ENCODE results near the gene ZNF157.
A peak's percentile ranks its signal among the peaks of the same experiment; 100 is the strongest.
"Not testable (repeated sequence)": the region's sequence is repeated elsewhere in the genome, so short reads cannot be mapped to it uniquely, and the experiment has no call there.

The ZNF157 gene

GRCh38 chrX:47370278-47370677, at the start of gene ZNF157:
ZNF157 (plus strand) TSS chrX:47370578; CDS start chrX:47370669, 91 bp downstream.
- H3K9ac ChIP-seq, result no peak within 1 kb of the TSS
- no peaks in the 10 kb centered on the region for H3K27me3 ChIP-seq (ENCODE audit: control insufficient read depth, insufficient read depth, low read length)
- no peak within 1 kb of the TSS for H2AFZ ChIP-seq
- H3K4me2 ChIP-seq (ENCODE audit: low read length), result no peak within 1 kb of the TSS
- H3K4me3 ChIP-seq (ENCODE audit: low read depth, low read length), result no peak within 1 kb of the TSS
- TF ChIP-seq CTCF (IDR thresholded peaks at IDR 0.05), result no peak
- H3K27ac ChIP-seq, result no peak within 1 kb of the TSS
- H3K36me3 ChIP-seq (ENCODE audit: control insufficient read depth, insufficient read depth, low read length), result no peaks in the 10 kb centered on the region
- no peaks in the 10 kb centered on the region for H3K9me3 ChIP-seq (ENCODE audit: control insufficient read depth, low read length)
- no peaks in the 10 kb centered on the region for H3K79me2 ChIP-seq
- no peaks in the 10 kb centered on the region for H3K4me1 ChIP-seq

GRCh38 chrX:47321386-47321785, 49.0 kb upstream of the ZNF157 start:
- Histone ChIP-seq H3K36me3 (ENCODE audit: control insufficient read depth, insufficient read depth, low read length) (no peaks in the 10 kb centered on the region), H3K9me3 (ENCODE audit: control insufficient read depth, low read length) (no peaks in the 10 kb centered on the region), H3K27ac (no peak overlapping the region), H2AFZ (peak overlapping the region; percentile 84), H3K4me3 (ENCODE audit: low read depth, low read length) (no peak overlapping the region), H3K79me2 (no peaks in the 10 kb centered on the region), H3K9ac (no peak overlapping the region), H3K4me2 (ENCODE audit: low read length) (no peak overlapping the region), H3K27me3 (ENCODE audit: control insufficient read depth, insufficient read depth, low read length) (no peaks in the 10 kb centered on the region), H3K4me1 (no peaks in the 10 kb centered on the region)
- TF ChIP-seq CTCF (IDR thresholded peaks at IDR 0.05), result no peak

- H3K27ac ChIP-seq, result no peak overlapping the region
- H3K36me3 ChIP-seq (ENCODE audit: control insufficient read depth, insufficient read depth, low read length), result no peaks in the 10 kb centered on the region
- H3K9me3 ChIP-seq (ENCODE audit: control insufficient read depth, low read length), result no peaks in the 10 kb centered on the region
- TF ChIP-seq CTCF (IDR thresholded peaks at IDR 0.05), result no peak
- H3K4me3 ChIP-seq (ENCODE audit: low read depth, low read length), result no peak overlapping the region
- no peak overlapping the region for H3K9ac ChIP-seq
- H3K4me2 ChIP-seq (ENCODE audit: low read length), result no peak overlapping the region
- no peaks in the 10 kb centered on the region for H3K27me3 ChIP-seq (ENCODE audit: control insufficient read depth, insufficient read depth, low read length)
- H3K4me1 ChIP-seq, result no peaks in the 10 kb centered on the region
- H2AFZ ChIP-seq, result peak overlapping the region; percentile 84
- no peaks in the 10 kb centered on the region for H3K79me2 ChIP-seq
These were observed 48.5 kb upstream of the ZNF157 start for GRCh38 chrX:47321823-47322371.

GRCh38 chrX:47327902-47328301, 42.5 kb upstream of the ZNF157 start:
- no peak overlapping the region for H3K9ac ChIP-seq
- H3K4me2 ChIP-seq (ENCODE audit: low read length), result no peak overlapping the region
- no peak overlapping the region for H3K4me3 ChIP-seq (ENCODE audit: low read depth, low read length)
- no peak overlapping the region for H2AFZ ChIP-seq
- H3K36me3 ChIP-seq (ENCODE audit: control insufficient read depth, insufficient read depth, low read length), result no peaks in the 10 kb centered on the region
- H3K79me2 ChIP-seq, result no peaks in the 10 kb centered on the region
- no peaks in the 10 kb centered on the region for H3K4me1 ChIP-seq
- no peak for TF ChIP-seq CTCF (IDR thresholded peaks at IDR 0.05)
- no peak overlapping the region for H3K27ac ChIP-seq
- H3K9me3 ChIP-seq (ENCODE audit: control insufficient read depth, low read length), result no peaks in the 10 kb centered on the region
- H3K27me3 ChIP-seq (ENCODE audit: control insufficient read depth, insufficient read depth, low read length), result no peaks in the 10 kb centered on the region

GRCh38 chrX:47332729-47333128, 37.6 kb upstream of the ZNF157 start:
- H3K9ac ChIP-seq; H3K9me3 ChIP-seq (ENCODE audit: control insufficient read depth, low read length); H3K4me2 ChIP-seq (ENCODE audit: low read length); H3K27me3 ChIP-seq (ENCODE audit: control insufficient read depth, insufficient read depth, low read length); H3K27ac ChIP-seq; H3K4me3 ChIP-seq (ENCODE audit: low read depth, low read length); H3K4me1 ChIP-seq; H2AFZ ChIP-seq; H3K79me2 ChIP-seq; H3K36me3 ChIP-seq (ENCODE audit: control insufficient read depth, insufficient read depth, low read length): not testable (repeated sequence)
